HG03196 (cell line): Measurements from ENCODE around the gene ERICH6.

Experiments used
- ATAC-seq: cut with Tn5 transposase; IDR thresholded peaks from one replicate; pipeline ENCODE4 v1.9.1; 2021; ENCODE audit not compliant: unreplicated experiment

The ERICH6 gene

DNA sequence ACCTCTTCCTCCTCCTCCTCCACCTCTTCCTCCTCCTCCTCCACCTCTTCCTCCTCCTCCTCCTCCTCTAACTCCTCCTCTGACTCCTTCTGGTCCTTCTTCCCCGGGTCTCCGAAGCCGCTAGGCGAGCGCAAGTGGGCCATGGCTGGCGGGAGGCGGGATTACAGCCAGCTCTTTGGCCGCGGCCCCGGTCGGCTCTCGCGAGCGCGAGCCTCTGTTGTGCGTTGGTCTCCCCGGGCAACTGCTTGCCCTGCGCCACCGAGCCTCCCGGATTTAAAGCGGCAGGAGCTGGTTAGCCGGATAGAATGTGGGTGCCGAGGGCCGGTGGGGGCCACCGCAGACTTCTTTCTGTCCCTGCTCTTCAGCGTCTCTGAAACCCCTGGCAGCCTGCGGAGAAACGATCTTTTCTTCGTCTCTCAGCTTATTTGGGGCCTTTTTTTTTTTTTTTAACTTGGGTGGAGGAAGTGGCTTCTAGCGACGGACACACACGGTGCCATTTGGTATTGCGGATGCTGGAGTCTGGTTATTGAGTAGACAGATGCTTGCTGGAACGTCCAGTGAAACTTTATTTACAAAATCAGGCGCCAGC lies at the start of gene ERICH6:
ERICH6 (minus strand) TSS at position 165 of the 589 bp plus-strand sequence; CDS start at position 143, 22 bp downstream.
- peak; percentile 99 for ATAC-seq

DNA sequence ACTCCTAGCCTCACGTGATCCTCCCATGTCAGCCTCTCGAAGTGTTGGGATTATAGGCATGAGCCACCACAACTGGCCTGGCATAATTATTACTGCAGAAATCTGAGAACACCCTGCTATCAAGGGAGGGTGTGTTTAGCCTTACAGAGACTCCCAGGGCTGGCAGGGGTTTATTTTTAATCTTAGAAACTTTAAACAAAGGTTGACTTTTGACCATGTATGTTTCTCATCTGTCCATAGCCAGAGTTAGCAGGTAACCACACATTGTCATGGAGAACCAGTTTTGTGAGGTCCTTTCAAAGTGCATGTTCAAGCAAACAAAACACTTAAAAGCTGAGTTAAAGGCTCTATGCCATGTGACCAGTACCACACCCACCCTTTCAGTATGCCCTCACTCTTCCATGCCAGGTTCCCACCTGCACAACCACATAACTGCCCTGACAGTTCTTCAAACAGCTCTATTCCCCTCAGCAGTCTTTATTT lies 48.1 kb upstream of the ERICH6 start:
- no peak for ATAC-seq

DNA sequence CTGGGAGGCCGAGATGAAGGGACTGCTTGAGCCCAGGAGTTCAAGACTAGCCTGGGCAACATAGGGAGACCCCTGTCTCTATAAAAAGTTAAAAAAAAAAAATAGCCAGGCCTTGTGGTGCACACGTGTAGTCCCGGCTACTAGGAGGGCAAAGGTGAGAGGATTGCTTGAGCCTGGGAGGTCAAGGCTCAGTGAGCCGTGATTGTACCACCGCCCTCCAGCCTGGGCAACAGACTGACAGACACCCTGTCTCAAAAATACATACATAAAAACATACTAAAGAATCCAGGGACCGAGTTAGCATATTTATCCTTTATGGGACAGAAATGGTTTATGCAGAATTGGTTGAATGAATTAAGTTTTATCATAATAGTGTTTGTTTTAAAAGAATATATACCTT lies 45.5 kb upstream of the ERICH6 start:
- ATAC-seq: no peak

DNA sequence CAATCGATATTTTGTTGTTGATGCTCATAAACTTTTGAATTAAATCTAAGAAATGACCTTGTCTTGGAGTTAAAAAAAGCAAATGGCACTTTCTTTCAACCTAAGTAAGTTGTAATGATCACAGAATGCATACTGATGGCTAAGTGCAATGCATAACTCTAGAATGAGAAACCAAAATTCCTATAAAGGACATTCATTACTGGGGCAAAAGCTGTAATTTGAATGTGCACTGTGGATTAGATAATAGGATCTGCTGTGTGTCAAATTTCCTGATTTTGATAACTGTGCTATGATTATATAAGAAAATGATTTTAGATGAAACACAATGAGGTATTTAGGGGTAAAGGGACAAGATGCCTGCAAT lies 44.9 kb upstream of the ERICH6 start:
- ATAC-seq: no peak

DNA sequence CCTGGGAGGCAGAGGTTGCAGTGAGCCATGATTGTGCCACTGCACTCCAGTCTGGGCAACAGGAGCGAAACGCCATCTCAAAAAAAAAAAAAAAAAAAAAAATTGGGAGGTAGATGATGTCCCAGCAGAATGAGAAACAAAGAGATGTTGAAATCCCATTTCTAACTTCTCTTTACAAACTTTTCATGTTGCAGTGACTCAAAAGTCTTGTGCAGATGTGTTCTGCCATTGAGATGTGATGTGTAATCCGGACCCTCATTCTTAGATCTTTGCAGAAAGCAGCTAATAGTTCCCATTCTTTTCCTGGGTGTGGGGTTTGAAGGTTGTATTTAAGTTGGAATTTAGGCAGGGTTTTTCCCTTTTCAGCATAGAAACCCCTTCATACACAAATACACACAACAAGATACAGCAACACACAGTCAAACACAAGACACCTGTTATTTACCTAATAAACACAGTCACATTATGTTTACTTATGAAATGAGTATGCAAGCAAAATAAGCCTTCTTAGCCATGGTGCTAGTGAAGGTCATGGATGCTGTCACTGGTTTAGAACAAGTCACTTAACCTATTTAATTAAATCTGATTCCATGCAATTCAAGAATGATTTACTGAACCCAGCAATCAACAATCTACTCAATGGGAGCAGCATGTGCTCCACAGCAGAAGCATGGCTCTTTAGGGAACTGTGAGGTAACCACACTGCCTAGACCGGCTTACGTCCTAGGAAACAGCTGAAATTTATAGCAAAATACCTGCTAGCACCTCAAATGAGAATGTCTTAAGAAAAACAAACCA lies 44.4 kb upstream of the ERICH6 start:
- no peak for ATAC-seq

DNA sequence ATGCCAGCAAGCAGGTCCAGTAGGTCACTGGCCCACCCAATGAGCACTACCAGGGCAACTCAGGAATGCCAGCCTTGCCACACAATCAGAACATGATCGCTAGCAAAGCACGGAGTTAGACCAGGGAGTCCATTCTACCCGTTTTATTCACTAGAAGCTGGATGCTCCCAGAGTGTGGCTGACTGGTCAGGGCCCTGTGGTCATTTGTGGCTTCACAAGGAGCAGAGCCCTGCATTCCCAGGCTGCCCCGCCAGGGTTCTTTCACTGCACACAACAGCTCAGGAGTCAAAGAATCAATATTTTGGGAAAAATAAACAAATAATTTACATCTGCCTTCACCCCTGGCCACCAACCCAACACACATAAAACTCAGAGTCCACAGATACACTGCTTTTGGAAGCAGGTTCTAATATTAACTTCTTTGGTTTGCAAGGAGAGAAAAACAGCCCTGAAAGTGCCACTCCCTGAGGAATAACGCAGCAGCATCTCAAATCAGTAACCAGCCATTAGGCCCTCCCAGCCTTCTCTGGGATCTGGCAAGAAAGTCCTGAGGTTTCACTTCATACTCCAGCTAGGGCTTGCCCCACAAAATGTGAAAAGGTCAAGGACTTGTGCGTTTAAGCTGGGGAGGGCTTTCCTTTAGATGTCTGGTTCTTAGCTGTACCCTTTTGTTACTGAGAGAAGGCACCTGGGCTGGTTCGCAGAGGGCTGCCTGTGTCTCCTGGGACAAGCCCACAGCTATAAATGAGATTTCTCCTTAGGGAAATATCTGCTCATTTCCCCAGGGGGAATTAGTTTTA lies 43.3 kb upstream of the ERICH6 start:
- ATAC-seq: no peak

DNA sequence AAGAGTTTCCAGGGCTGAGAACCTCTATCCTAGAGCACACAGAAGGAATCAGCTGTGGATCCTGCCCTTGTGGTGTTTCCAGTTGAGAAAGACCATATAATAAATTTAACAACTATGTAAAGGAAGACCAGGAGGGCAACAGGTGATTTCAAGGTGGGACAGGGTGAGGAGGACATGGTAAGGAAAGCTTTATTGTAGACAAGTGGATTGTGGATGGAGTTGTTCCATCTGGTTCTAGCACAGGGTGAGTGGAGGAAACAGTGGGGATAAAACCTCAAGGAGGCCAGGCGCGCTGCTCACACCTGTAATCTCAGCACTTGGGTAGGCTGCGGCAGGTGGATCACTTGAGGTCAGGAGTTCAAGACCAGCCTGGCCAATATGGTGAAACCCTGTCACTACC lies 42.1 kb upstream of the ERICH6 start:
- no peak for ATAC-seq

DNA sequence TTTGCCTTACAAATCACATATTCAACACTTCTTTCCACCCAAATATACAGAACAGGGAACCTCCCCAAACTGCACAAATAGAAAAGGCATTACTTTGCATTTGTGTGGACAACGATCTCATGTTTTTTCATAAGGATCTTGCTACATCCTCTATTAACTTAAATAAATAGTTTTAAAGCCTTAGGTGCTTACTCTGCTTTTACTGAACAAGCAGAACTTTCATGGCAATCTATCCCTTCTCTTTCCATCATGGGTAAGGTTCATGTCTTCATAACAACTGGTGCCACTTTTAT lies 41.1 kb upstream of the ERICH6 start:
- ATAC-seq: no peak

DNA sequence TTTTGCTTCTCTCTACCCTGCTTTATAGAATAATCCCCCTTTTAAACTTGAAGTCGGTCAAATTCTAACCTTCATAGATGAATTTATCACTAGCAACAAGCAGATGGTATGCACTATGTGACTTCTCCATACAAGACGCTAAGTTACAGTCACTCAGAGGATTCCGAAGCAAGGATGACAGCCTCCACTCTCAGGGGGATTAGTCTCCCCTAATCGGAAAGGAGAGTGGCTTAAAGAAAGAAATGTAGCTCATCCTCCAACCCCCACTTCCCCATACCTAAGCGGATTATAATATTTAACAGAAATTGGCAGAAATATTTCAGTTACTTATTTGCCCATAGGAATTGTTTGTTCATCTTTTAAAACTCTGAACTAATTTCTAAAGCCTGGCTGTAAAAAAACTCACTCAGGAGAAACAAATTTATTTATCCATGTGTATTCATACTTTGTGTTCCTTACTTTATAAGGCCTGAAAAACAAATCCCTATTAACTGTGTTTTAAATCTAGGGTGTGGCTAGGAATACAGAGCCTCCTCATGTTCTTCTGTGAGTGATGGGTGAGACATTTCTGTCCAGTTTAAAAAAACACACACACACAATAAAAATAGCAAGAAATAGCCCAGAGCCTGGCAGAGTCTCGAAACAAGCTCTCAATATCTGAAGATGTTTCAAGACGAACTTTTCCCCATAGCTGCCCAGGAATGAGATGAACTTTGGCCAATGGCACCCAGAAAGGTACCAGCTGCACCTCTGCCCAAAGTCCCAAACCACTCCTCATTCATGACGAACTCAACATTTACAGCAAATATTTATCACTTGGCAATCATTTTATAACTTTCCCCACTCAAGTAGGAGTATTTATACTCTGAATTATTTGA lies 40.6 kb upstream of the ERICH6 start:
- ATAC-seq: no peak

DNA sequence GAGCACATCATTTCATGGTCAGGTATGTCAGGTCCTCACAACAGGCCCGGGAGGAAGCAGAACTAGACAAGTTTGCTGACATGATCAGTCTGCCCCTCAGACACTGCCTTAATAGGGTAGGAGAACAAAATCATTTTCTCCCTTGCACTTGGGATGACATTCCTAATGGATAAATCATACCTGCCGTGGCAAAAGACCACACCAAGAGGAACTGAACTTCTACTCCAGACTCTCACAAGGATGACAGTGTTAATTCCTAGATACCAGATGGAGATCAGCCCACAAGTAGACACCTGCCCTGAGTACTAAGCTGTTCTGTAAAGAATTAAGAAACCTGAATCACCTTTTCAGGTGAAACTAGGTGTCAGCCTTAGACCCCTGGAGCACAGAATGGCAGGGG lies 39.8 kb upstream of the ERICH6 start:
- no peak for ATAC-seq

DNA sequence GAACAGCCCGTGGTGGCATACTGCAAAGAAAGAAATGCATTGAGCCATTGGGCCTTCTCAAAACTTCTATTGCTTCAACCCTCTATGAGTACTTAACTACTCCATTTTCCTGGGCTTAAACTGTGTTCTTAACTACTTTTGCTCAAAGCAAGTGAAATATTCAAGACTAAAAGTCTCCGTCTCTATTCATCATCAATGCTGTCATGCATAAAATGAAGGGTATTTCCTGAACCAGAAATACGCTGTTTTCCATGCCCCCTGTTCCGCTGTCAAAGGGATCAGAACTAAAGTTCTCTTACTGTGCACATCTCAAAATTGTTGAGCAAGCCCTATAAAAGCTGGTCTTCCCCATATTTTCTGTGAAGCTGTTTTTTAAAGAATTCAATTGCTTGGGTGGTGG lies 39.0 kb upstream of the ERICH6 start:
- no peak for ATAC-seq

DNA sequence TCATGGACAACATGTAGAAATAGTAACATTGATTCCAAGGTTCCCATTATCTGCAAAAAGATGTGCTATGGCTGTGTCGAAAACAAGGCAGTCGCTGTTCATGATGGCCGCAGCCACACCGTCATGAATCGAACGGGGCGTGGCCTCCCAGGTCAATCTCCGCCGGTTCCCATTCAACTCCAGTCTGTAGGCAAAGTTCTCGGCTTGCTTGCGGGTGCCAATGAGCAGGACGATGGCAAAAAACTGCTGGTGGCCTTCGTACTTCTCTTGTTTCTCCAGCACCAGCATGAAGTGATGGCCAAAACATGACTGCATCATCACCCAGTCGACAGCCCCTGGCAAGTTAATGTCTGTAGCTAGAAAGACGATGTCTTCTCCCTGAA lies 38.4 kb upstream of the ERICH6 start:
- ATAC-seq: no peak

DNA sequence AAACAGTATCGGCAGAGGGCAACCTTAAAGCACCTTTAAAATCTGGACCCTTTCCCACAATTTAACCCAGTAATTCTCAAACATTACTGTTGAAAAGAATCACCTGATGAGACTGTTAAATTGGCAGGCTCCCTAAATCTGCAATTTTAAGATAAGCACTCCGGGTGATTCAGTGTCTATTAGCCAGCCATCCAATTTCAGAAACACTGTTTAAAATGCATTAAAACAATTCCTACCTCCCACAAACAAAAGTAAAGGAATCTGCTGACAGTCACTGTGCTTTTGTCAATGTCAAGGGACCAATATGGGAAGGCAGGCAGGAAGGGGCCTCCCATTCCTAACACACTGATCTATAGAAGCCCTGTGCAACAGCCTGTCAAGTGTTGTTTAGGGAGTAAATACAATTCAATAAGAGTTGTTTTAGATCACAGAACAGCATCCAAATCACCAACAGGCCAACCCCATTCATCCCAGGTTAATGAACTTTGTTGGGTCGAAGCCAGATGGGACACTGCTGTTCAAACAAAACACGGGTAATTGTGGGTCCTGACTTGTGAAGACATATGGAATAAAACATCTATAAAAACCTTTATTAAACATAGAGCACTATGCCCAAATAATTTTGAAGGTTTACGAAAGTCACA lies 37.9 kb upstream of the ERICH6 start:
- no peak for ATAC-seq

DNA sequence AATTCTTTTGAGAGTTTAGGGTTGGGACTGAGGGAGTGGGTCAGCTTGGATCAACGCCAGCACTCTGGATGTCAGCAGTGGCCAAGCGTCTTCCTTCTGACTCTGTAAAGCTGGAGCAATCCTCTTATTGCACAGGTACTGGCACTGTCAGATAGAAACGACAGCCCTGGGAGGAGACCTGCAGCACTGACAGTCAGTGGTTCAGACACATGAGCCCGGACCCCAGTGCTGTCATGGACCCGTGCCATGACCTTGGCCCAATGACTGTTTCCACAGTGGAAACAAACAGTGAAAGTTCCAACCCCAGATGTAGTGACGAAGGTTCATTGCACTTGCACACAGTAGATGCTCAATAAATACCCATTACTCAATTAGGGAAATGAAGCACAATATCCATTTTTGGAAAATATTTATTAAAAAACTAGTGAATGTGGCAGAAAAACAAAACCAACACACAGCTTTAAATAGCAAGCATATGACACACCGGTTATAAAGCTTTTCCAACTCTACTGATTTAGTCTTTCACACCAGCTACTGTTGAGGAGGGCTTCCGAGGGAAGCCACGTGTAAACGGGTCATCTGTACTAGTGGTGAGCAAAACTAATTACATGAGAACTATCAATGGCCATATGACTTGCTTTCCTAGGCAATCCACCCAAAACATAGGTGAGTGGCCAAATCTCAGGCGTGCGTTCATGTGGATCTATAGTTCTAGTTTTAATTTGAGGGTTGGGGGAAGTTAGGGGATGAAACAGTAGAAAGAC lies 37.2 kb upstream of the ERICH6 start:
- no peak for ATAC-seq

DNA sequence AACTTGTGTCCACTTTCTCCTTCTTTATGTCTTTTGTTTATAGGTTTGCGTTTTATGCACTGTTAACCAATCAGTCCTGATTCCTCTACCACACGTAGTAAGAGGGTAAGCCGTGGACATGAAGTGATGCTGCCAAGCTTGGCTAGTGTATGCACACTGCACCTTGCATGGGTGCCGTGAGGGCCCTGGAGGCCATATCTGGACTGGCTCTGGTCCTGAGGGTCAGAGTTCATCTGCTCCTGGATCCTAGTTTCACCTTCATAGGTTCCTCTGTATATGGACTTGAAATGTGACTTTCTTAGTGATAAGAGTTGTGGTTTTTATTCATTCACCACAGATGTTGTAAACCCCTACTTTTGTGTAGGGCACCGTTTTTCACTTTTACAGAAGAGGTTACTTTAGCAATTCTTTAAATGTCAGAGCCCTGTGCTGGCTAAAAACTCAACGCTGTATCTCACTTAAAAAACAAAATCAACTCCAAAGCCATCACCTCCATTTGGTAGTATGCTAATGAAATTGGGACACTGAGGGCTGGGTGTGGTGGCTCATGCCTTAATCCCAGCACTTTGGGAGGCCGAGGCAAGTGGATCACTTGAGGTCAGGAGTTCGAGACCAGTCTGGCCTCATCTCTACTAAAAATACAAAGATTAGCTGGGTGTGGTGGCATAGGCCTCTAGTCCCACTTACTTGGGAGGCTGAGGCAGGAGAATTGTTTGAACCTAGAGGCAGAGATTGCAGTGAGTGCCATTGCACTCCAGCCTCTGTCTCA lies 36.3 kb upstream of the ERICH6 start:
- ATAC-seq: no peak

DNA sequence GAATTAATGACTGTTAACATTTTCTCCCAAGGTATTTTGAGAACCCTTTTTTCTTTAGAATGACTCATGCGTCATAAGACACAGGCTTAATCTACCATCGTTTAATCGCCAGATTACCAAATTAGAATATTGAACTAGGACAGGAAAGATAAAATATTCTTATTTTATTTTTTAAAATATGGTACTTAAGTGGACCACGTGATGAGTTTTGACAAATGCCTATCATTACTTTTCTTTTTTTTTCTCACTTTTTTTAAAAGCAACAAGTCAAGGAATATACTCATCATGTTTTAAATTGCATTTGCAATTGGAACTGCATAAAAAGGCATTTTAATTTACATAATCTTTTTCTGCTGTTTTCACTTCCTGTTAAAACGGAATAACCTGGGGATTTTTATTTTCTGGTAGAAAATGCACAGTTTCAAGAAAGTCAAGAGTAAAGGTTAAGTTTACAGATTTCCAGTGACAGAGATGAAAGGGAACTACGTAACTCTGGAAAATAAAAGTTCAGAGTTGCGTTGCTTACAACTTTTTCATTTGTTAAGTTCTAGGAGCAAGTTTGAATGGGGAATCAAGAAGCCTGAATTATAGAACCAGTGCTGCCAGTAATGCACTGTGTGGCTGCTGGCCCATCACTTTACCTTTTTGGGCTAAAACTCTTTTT lies 35.6 kb upstream of the ERICH6 start:
- ATAC-seq: no peak

DNA sequence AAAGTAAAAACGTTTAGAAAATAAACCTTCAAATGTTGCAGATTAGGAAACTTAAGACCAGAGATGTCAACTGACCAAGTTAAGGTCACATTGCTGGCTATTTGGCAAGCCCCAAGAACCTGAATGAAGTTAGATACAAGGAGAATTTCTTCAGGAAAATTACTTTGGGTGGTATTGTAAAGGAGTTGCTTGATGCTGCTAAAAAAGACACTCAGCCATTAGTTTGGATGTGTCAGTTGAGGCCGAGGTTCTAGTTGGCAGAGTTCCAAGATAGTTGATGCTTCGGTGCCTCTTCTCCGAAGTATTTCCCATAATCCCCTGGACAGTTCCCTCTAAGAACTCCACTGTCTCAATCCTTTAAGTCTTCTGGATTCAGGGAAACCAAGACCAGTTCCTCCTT lies 35.0 kb upstream of the ERICH6 start:
- ATAC-seq: no peak

DNA sequence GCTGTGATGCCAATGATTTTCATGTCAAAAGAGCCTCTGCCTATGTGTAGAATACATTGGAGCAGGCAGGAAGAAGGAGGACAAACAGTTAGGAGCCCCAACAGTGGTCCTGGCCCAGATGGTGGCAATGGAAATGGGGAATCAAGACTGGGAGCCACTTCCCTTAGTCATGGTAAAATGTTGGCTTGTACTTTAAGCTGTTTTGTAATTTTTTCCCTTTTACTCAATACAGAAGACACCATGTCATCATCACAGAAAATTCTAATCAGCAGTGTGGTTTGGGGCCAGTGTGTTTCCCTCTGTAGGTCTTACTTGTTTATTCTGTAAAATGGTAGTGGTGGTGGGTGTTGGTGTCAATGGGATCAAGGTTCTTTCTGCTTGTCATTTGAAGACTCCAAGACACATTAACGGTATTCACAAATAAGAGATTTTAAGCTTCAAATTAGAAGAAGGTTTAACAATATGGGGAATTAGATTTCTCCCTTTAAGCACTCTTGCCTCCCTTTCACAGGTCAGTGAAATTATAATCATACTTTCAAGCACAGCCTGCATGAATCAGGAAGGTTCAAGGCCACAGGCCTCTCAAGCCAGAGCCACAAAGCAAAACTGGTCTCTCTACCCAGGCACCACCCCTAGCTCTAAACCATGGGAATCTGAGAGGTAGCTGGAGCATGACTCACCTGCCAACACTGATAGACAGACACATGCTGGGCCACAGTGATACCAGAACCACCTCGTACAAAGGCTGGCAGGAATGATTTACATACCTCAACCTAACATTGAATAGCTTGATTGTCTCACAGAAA lies 34.4 kb upstream of the ERICH6 start:
- peak; percentile 60 for ATAC-seq
